Upper lobe of left lung (tissue), 6 donors: Measurements from ENCODE around the gene MGST1. TPM values are rescaled to one million over a fixed set of nuclear protein-coding genes. Genes with fewer than 3 reads are reported as not detected.
A peak's percentile ranks its signal among the peaks of the same experiment; 100 is the strongest.

Experiments used
- ATAC-seq, 2 donors: fragments of 200-7000 bp; cut with Tn5 transposase; one replicate each; pipeline ENCODE4 v1.9.1; 2022; ENCODE audit warnings: mild to moderate bottlenecking in 2 of 2, moderate library complexity in 2 of 2; ENCODE audit not compliant: low FRiP score in 2 of 2
- DNase-seq, 2 donors: peaks; one replicate each; pipeline ENCODE4 v3.0.0-alpha.2; 2019 to 2020
- H3K27ac ChIP-seq, 4 donors: fragments of 200-600 bp; sonication (generic); one replicate each; pipeline ENCODE4 v1.5.1; 2016 to 2019
- H3K27me3 ChIP-seq, 4 donors: fragments of 200-600 bp; sonication (generic); one replicate each; pipeline ENCODE4 v1.5.1; 2017 to 2019
- H3K36me3 ChIP-seq, 4 donors: fragments of 200-600 bp; sonication (generic); one replicate each; pipeline ENCODE4 v1.5.1; 2016 to 2019
- H3K4me1 ChIP-seq, 4 donors: fragments of 200-600 bp; sonication (generic); one replicate each; pipeline ENCODE4 v1.5.1; 2018 to 2019
- H3K4me3 ChIP-seq, 4 donors: fragments of 200-600 bp; sonication (generic); one replicate each; pipeline ENCODE4 v1.5.1; 2017 to 2019; ENCODE audit warnings: mild to moderate bottlenecking in 2 of 4, moderate library complexity in 1 of 4
- H3K9me3 ChIP-seq, 4 donors: fragments of 200-600 bp; sonication (generic); one replicate each; pipeline ENCODE4 v1.5.1; 2018 to 2019
- CTCF ChIP-seq, 6 experiments: fragments of 450-650 bp in 4 of 6; fragments of 200-600 bp in 2 of 6; sonication (generic) in 2 of 6; IDR thresholded peaks; one replicate each; pipeline ENCODE4 v1.5.1; 2016 to 2019; ENCODE audit warnings: antibody characterized with exemption in 6 of 6
- EP300 ChIP-seq, 4 donors: sonication (generic); formaldehyde crosslinking; IDR thresholded peaks; one replicate each; pipeline ENCODE4 v1.5.1; 2017; ENCODE audit warnings: antibody characterized with exemption in 4 of 4, control low read depth in 2 of 4
- POLR2A ChIP-seq, 4 donors: fragments of 450-650 bp; IDR thresholded peaks; one replicate each; pipeline ENCODE4 v1.5.1; 2016 to 2017; ENCODE audit warnings: antibody characterized with exemption in 4 of 4, mild to moderate bottlenecking in 2 of 4
- POLR2AphosphoS5 ChIP-seq, 2 donors: sonication (generic); formaldehyde crosslinking; IDR thresholded peaks; one replicate each; pipeline ENCODE4 v1.5.1; 2017; ENCODE audit warnings: antibody characterized with exemption in 2 of 2
- WGBS, 2 donors: methylation state at CpG; one replicate each; pipeline ENCODE4 v1.1.5; 2017 to 2018; 5-methylcytosine and 5-hydroxymethylcytosine counted together
- total RNA-seq, 6 donors: library from RNA; depleted of rRNA in 4 of 6; stranded (reverse); fragments of >200 nt in 4 of 6; gene quantifications; one replicate each; pipeline versions ENCODE4 v1.1.0 to v1.2.1, GENCODE V29; 2016 to 2021
- donor health status: DM: no; HTN: no; CAD: no; lungs with moderate emphysema.
- donor health status: DM: no; HTN: yes; CAD: no; lungs with severe emphysema.

The MGST1 gene
- total RNA-seq, 6 donors from 2014 or later: 195 to 566 (median 253) TPM

- H3K4me1 ChIP-seq: peaks cover 0 to 21% (median 9%) of the 10 kb centered on the region in 4 donors
- TF ChIP-seq POLR2A (IDR thresholded peaks at IDR 0.05): no peak
- TF ChIP-seq POLR2AphosphoS5 (IDR thresholded peaks at IDR 0.05): no peak
- no peak for TF ChIP-seq CTCF (IDR thresholded peaks at IDR 0.05)
- TF ChIP-seq EP300 (IDR thresholded peaks at IDR 0.05): no peak
- no peak for ATAC-seq
- DNase-seq: no peak
- H3K27me3 ChIP-seq: no peaks in the 10 kb centered on the region
- H3K27ac ChIP-seq: peak overlapping the region; percentile 14 to 88 (median 78)
- no peaks in the 10 kb centered on the region for H3K36me3 ChIP-seq
- peak overlapping the region in 3 of 4 donors; percentile 48 to 56 (median 50) for H3K4me3 ChIP-seq
- H3K9me3 ChIP-seq: no peaks in the 10 kb centered on the region
- WGBS, 2 donors: 32 to 43% methylated on average over 7 of the region's 7 CpGs
Observed at GRCh38 chr12:16346958-16347357, 487 bp upstream of the MGST1 start.

GRCh38 chr12:16348435-16349130 is 1.1 kb downstream of the MGST1 start:
- Histone ChIP-seq H3K9me3 (no peaks in the 10 kb centered on the region), H3K27ac (peak overlapping the region; percentile 70 to 88 (median 82)), H3K36me3 (no peaks in the 10 kb centered on the region), H3K27me3 (no peaks in the 10 kb centered on the region), H3K4me1 (peaks cover 0 to 21% (median 12%) of the 10 kb centered on the region in 4 donors), H3K4me3 (peak overlapping the region; percentile 10 to 56 (median 49))
- DNase-seq: no peak
- 29 to 41% methylated on average over 10 of the region's 10 CpGs for WGBS, 2 donors
- peak in 1 of 2 donors; percentile 30 for ATAC-seq
- no peak for TF ChIP-seq POLR2AphosphoS5 (IDR thresholded peaks at IDR 0.05)
- TF ChIP-seq EP300 (IDR thresholded peaks at IDR 0.05): no peak
- no peak for TF ChIP-seq POLR2A (IDR thresholded peaks at IDR 0.05)
- TF ChIP-seq CTCF (IDR thresholded peaks at IDR 0.05): no peak

GRCh38 chr12:16349131-16349460 is 1.7 kb downstream of the MGST1 start:
- Histone ChIP-seq H3K36me3 (no peaks in the 10 kb centered on the region), H3K9me3 (no peaks in the 10 kb centered on the region), H3K27me3 (no peaks in the 10 kb centered on the region), H3K4me3 (peak overlapping the region in 3 of 4 donors; percentile 48 to 56 (median 50)), H3K27ac (peak overlapping the region; percentile 70 to 88 (median 82)), H3K4me1 (peaks cover 0 to 26% (median 12%) of the 10 kb centered on the region in 4 donors)
- 18 to 39% methylated on average over 3 of the region's 3 CpGs for WGBS, 2 donors
- peak in 1 of 4 donors; percentile 29 for TF ChIP-seq POLR2A (IDR thresholded peaks at IDR 0.05)
- TF ChIP-seq EP300 (IDR thresholded peaks at IDR 0.05): peak in 1 of 4 donors; percentile 30
- no peak for TF ChIP-seq CTCF (IDR thresholded peaks at IDR 0.05)
- TF ChIP-seq POLR2AphosphoS5 (IDR thresholded peaks at IDR 0.05): peak; percentile 32 to 50
- ATAC-seq (peak in 1 of 2 donors; percentile 81), DNase-seq (peak in 1 of 2 donors; percentile 74)

DNA sequence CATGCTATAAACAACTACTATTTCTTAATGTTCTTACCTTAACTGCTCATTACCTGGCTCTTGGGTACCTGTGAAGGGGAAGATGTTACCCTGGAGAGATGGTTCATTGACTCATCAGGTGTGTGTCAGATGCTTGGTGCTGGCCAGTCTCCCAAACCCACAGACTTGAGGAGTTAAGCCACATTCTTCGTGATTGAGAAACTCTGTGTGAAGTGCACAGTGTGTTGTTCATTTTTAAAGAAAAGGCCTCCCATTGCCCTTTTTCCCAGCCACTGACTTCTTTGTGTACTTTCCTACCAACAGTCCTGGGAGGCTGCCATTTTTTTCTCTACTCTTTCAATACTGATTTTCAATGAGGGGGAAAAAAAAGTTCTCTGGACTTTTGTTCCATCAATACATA is 3.2 kb downstream of the MGST1 start:
- peak; percentile 48 to 82 for ATAC-seq
- peak overlapping the region; percentile 30 to 88 (median 63) for H3K27ac ChIP-seq
- 11 to 25% methylated on average over 1 of the region's 1 CpG for WGBS, 2 donors

More for the DNA sequence above, 3.2 kb downstream of the MGST1 start:
- peak in 1 of 2 donors; percentile 83 for DNase-seq
- TF ChIP-seq CTCF (IDR thresholded peaks at IDR 0.05): no peak
- TF ChIP-seq POLR2AphosphoS5 (IDR thresholded peaks at IDR 0.05): peak; percentile 32 to 70
- peak in 1 of 4 donors; percentile 14 for TF ChIP-seq POLR2A (IDR thresholded peaks at IDR 0.05)
- TF ChIP-seq EP300 (IDR thresholded peaks at IDR 0.05): peak in 1 of 4 donors; percentile 84
- peaks cover 0 to 31% (median 13%) of the 10 kb centered on the region in 4 donors for H3K4me1 ChIP-seq
- H3K27me3 ChIP-seq: no peaks in the 10 kb centered on the region
- peak overlapping the region in 1 of 4 donors; percentile 56 for H3K4me3 ChIP-seq
- no peaks in the 10 kb centered on the region for H3K9me3 ChIP-seq
- peaks cover 0 to under 1% (median 0%) of the 10 kb centered on the region in 4 donors for H3K36me3 ChIP-seq
